HG03159 (cell line): ENCODE measurements around the gene CLPTM1.

Source experiments
- ATAC-seq: cut with Tn5 transposase; IDR thresholded peaks from one replicate; pipeline ENCODE4 v1.9.1; 2021; ENCODE audit warnings: mild to moderate bottlenecking, moderate library complexity; ENCODE audit not compliant: unreplicated experiment

CLPTM1 gene

GRCh38 chr19:45008552-45008951 is 53.4 kb downstream of the CLPTM1 start:
- no peak for ATAC-seq

GRCh38 chr19:45009625-45010255 is 54.6 kb downstream of the CLPTM1 start:
- ATAC-seq, result no peak

DNA sequence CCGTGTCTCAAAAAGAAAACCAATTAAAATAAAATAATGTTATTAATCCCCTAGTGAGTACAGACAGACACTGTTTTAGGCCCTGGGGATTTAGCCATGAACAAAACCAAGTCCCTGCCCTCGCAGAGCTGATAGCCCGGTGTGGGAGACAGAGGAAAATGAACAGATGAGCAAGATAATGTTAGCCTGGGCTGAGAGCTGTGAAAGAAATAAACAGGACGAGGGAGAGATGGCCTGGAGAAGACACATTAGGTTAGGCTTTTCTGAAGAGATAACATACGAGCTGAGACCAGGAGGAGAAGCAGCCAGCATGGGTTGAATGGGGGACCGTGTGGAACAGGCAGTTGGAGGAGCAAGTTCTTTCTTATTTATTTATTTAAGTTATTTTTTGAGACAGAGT is 55.1 kb downstream of the CLPTM1 start:
- no peak for ATAC-seq

- no peak for ATAC-seq
Measured at GRCh38 chr19:45011959-45012358, 56.8 kb downstream of the CLPTM1 start.

DNA sequence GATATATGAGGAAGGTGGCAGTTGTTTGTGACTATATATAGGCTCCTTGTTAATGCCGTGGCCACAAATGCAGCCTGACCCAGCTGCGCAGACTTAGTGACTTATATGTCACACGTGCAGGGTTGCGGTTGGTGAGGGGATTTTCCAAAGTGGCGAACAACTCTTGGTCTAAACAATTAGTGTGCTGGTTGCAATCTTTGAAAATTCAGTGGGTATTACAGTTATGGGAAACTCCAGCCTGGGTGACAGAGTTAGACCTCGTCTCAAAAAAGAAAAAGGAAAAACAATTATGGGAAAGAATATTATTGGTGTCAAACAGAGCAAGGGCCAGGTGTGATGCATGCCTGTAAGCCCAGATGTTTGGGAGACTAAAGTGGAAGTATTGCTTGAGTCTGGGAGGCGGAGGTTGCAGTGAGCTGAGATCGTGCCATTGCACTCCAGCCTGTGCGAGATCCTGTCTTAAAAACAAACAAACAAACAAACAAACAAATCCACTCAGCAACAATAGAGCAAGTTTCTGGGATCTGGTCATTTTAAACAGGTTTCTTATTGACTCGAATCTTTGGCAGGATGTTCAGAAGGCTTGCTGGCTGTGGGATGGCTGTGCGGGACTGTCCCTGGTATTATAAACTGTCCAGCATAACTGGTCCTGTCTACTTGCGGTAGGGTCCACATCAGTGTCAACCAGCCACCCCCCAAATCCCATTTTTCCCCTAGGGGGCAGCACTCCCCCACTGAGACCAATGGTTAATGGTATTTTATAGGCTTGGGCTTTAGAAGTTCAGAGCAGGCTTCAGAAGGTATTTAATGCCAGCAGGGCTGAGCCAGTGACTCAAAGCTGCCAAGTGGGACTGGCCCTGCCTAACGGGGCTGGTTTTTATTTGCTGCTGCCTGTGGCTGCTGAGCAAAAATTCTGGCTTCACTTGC is 61.5 kb downstream of the CLPTM1 start:
- peak; percentile 81 for ATAC-seq

GRCh38 chr19:45019187-45019586 is 64.0 kb downstream of the CLPTM1 start:
- ATAC-seq, result no peak

DNA sequence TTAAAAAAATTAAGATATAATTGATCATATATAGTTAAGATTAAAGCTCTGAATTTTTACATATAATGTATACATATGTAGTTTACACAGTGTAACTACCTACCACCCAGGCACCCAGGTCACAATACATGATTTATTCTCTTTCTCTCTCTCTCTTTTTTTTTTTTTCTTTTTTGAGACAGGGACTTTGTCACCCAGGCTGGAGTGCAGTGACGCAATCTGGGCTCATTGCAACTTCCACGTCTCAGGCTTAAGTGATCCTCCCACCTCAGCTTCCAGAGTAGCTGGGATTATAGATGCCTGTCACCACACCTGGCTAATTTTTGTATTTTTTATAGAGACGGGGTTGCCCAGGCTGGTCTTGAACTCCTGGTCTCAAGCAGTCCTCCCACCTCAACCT is 64.9 kb downstream of the CLPTM1 start:
- no peak for ATAC-seq

- no peak for ATAC-seq
Measured at GRCh38 chr19:45021971-45022370, 66.8 kb downstream of the CLPTM1 start.

- ATAC-seq, result no peak
Measured at GRCh38 chr19:45023048-45023447, 67.9 kb downstream of the CLPTM1 start.

- no peak for ATAC-seq
Measured at GRCh38 chr19:45025264-45025663, 70.1 kb downstream of the CLPTM1 start.

DNA sequence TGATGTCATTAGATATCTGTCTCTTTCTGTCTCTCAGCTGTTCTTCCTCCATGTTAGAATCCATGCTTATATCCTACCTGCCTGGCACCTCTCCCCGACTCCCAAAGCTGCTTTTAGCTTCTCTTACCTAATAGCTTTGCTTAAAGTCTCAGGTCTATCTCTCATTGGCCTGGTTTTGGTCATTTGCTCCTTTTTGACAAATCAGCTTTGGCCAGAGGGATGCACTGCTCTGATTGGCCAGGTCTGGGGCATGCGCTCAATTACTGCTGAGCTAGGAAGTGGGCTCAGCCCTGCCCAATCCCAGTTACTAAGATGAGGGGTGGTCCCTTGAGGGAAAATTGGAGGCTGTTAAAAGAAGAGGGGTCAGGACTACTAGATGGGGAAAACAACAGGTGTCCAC is 72.2 kb downstream of the CLPTM1 start:
- no peak for ATAC-seq

DNA sequence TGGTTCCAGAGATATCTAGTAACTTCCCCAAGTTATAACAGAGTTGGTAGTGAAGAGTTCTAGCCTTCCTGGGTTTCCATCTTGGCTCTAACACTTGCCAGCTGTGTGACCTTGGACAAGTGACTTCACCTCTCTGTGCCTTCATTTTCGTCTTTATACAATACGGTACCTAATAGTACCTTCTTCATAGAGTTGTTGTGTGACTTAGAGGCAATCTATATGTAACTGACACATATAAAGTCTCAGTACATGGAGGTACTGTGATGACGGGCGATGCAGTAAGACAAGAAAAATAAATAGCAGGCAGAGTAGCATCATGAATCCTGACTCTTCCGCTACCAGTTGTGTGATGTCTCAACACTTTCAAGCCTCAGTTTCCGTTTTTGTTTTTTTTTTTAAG is 75.6 kb downstream of the CLPTM1 start:
- no peak for ATAC-seq

DNA sequence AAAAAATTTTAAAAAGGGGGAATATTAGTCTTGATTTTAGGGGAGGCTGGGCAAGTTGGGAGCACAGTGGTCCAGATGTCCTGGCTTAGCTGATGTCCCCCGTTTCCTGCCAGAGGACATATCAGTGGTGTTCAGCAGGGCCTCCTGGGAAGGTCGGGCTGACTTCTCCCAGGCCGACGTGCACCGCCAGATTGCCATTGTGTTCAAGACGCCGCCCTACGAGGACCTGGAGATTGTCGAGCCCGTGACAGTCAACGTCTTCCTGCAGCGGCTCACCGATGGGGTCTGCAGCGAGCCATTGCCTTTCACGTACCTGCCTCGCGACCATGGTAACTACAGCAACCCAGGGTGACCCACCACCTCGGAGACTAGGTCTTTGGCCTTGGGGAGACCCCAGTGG is 77.2 kb downstream of the CLPTM1 start:
- ATAC-seq, result no peak

DNA sequence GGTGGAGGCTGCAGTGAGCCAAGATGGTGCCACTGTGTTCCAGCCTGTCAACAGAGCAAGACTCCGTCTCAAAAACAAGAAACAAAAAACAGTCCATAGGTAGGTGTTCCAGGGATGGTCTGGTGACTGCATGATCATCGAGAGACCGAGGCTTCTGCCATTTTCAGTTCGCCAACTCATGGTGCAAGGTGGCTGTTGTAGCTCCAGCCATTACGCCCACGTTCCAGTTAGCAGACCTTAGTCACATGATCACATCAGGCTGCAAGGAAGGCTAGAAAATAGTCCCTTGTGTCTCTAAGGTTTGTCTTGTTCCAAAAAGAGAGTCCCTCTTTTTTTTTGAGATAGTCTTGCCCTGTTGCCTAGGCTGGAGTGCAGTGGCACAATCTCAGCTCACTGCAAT is 80.6 kb downstream of the CLPTM1 start:
- no peak for ATAC-seq

DNA sequence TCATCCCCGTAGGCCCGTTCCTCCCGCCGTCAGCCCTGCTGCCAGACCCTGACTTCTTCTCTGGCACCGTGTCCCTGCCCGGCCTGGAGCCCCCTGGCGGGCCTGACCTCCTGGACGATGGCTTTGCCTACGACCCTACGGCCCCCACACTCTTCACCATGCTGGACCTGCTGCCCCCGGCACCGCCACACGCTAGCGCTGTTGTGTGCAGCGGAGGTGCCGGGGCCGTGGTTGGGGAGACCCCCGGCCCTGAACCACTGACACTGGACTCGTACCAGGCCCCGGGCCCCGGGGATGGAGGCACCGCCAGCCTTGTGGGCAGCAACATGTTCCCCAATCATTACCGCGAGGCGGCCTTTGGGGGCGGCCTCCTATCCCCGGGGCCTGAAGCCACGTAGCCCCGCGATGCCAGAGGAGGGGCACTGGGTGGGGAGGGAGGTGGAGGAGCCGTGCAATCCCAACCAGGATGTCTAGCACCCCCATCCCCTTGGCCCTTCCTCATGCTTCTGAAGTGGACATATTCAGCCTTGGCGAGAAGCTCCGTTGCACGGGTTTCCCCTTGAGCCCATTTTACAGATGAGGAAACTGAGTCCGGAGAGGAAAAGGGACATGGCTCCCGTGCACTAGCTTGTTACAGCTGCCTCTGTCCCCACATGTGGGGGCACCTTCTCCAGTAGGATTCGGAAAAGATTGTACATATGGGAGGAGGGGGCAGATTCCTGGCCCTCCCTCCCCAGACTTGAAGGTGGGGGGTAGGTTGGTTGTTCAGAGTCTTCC is 82.4 kb downstream of the CLPTM1 start:
- no peak for ATAC-seq

GRCh38 chr19:45038931-45039893 is 84.0 kb downstream of the CLPTM1 start, which contains the start of gene CLASRP:
CLASRP (plus strand) TSS chr19:45039045; CDS start chr19:45040213, 1,168 bp downstream.
- peak; percentile 84 for ATAC-seq

- ATAC-seq, result no peak
Measured at GRCh38 chr19:45040059-45040771, 85.0 kb downstream of the CLPTM1 start.

DNA sequence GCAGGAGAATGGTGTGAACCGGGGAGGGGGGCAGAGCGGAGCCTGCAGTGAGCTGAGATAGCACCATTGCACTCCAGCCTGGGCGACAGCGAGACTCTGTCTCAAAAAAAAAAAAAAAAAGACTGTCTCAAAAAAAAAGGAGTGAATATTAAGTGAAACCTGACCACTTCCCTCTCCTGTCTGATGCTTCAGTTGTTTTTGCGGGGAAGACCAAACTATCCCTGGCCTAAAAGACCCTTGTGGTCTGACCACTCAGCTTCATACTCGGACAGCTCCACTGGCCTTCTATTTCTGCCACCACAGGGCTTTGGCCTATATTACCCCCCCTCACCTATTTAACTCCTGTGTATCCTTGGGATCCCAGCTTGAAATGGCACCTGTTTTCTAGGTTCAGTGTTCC is 85.9 kb downstream of the CLPTM1 start:
- no peak for ATAC-seq
